NCI-H2171 treated with DMSO at 0.1 percent for 48 hours (cell line): ENCODE measurements around the gene POLD2.

ENCODE experiments used
- DNase-seq: peaks from one replicate; lab custom pipeline; 2025; lab: John Stamatoyannopoulos, UW

The POLD2 gene

DNA sequence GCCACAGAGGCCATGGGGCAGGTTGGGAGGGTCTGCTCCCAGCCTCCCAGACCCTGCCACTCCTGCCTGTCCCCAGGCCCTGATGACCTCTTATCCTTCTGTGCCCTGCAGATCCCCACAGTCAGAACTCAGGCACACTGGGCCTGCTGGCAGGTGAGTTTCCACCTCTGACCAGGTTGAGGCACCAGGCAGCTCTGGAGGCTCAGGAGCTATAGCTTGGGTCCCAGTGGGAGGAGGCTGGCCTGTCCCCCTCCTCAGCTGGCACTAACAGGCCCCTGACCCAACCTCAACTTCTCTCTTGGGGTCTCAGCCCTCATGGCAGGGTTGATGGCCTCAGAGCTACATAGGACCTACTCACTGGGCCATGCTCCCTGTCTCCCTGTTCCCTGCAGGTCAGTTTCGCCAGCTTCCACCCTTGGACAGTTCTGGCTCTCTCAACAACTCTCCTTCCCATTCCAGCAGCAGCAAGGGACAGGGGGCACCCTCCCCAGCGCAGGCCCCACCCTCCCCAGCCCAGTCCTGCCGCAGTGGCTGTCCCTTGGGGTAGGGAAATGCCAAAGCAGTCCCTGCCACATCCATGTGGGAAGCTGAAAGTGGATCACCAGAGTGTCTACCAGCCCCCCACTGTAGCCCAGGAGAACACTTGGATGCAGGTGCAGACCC lies 21.9 kb downstream of the POLD2 start:
- no peak for DNase-seq

GRCh38 chr7:44100458-44101302 lies 22.7 kb downstream of the POLD2 start:
- no peak for DNase-seq

GRCh38 chr7:44099669-44100068 lies 23.7 kb downstream of the POLD2 start:
- DNase-seq: no peak

DNA sequence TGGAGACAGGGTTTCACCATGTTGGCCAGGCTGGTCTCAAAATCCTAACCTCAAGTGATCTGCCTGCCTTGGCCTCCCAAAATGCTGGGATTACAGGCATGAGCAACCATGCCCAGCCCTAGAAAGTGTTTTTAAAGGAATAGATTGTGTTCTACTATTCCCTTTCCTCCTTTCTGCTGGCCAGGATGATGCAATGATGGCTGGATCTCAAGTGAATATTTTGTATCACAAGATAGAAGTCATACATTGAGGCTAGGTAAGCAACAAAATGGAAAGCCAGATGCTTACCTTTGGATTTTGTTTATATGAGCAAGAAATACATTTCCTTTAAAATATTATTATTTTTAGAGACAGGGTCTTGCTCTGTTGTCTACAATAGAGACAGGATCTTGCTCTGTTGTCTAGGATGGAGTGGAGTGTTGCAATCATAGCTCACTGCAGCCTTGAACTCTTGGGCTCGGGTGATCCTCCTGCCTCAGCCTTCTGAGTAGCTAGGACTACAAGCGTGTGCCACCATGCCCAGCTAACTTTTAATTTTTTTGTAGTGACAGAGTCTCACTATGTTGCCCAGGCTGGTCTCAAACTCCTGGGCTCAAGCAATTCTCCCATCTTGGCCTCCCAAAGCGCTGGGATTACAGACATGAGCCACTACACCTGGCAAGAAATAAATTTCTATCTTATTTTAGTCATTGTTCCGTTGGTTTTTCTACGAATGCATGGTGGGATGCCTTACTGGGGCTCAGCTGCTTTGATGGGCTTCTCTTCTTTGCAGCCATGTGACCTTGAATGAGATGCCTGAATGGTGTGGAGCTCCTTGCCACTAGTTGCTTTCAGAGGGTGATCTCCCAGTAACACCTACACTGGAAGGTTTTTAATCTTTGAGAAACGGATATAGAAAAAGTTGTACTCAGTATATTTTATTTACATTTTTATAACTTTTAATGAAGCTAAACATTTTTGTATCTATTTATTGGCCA lies 25.0 kb downstream of the POLD2 start:
- no peak for DNase-seq

DNA sequence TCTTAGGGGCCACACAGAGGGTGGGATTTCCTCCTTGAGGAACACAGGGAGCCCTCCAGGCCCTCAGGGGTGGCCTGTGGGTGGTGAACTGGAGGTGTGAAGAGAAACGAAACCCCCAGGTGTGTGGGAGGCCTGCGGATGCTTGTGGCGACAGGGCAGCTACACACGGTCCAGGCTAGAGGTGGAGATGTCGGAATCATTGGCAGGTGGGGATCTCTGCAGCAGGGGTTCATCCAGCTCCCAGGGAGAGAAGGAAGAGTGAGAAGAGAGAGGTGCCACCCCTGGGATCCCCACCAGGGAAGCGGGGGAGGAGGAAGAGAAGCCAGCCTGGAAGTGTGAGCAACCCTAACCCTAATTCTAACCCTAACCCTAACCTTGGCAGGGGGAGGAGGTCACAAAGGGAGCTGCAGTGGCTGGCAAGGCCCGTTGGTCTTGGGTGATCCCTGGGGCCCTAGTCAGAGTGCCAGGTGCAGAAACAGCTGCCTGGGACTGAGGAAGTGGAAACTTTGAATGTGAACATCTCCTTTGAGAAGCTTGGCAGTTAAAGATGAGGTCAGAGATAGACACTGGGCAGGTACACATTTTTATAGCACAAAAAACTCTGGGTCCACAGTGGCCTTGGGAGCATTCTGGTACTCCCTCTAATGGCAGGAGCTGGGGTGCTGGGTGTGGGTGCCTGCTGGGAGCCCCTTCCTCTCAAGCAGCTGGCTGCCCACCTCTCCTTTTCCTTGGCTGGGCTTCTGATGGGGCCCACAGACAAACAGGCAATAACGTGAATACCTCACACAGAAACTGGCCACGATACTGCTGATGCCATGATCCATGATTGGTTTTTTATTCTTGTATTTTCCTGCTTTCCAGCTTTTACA lies 26.1 kb downstream of the POLD2 start:
- no peak for DNase-seq

- no peak for DNase-seq
These were observed 26.9 kb downstream of the POLD2 start for GRCh38 chr7:44096326-44096881.

GRCh38 chr7:44095781-44096180 lies 27.6 kb downstream of the POLD2 start:
- DNase-seq: no peak

DNA sequence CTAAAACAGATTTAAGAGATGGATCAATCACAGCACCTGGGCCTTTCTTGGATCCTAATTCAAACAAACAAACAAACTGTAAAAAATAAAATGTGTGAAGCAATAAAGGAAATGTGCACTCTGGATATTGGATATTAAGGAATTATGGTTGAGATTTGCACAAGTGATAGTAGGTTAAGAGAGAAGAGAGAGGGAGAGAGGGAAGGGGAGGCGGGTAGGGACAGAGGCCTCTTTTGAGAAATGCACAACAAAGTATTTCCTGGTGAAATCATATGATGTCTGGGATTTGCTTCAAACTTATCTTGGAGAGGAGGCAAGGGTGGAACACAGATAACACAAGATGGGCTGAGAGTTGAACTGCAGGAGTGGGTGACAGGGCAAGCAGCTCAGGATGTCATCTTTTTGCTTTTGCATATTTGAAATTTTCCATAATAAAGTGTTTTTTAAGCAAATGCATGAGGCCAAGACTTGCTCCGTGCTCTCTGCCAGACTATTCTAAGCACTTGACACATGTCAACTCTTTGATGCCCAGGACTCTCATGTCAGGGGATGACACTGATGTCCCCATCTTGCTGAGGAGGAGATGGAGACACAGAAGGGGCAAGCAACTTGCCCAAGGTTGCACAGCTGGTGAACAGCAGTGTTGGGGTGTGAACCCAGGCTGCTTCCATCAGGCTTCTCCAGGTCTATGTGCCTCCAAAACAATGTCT lies 28.3 kb downstream of the POLD2 start:
- DNase-seq: no peak

GRCh38 chr7:44094365-44094764 lies 29.0 kb downstream of the POLD2 start:
- no peak for DNase-seq

DNA sequence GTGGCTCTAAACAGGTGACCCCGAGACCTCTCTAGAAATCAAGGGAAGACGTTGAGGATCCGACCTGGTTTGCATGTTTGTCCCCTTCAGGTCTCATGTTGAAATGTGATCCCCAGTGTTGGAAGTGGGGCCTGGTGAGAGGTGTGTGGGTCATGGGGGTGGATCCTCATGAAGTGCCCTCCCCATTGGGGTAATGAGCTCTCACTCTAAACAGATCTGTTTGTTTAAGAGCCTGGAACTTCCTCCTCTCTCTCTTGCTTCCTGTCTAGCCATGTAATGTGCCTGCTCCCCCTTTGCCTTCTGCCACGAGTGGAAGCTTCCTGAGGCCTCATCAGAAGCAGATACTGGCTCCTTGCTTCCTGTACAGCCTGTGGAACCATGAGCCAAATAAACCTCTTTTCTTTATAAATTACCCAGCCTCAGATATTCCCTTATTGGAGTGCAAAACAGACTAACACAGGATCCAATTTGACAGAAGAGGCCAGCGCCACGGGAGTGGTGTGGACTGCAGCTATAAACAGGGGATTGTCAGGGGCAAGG lies 30.2 kb downstream of the POLD2 start:
- DNase-seq: no peak

DNA sequence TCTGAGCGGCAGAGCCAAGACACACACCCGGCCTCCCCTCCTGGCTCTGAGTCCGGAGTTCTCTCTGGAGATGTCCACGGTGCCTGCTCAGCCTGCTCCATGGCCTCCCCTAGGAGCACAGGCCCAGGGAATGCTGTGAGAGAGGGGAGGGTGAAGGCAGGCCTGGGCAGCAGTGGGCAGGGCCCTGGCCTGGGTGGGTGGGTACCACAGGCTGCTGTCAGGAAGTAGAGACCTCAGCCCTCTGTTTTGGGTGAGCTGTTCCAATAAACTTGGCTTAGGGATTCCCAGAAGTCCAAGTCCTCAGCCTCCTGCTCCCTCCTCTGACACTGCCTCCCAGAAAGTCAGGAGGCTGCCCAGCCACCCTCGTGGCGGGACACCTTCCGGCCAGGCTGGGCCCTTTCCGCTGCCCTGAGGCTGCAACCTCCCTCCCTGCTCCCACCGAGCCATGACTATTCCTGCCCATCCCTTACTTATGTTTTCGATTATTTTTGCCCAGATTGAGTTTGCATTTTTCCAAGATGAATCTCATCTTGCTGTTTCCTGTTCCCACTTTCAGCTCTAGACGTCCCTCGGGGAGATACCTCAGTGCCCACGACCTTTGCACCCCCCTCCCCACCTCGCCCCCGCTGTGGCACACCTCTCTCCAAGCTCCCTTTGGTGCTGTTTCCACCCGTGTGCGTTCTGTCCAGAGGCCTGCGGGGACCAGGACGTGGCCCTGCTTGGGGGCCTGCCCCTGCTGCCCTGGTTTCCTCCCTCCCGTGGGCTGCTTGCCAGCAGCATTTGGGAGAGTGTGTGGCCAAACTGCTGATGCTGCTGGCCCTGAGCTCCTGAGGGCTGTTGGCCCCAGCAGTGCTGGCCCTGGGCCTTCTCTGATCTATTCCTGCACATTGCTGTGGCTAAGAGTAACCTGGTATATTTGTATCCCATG lies 35.2 kb downstream of the POLD2 start:
- DNase-seq: no peak

DNA sequence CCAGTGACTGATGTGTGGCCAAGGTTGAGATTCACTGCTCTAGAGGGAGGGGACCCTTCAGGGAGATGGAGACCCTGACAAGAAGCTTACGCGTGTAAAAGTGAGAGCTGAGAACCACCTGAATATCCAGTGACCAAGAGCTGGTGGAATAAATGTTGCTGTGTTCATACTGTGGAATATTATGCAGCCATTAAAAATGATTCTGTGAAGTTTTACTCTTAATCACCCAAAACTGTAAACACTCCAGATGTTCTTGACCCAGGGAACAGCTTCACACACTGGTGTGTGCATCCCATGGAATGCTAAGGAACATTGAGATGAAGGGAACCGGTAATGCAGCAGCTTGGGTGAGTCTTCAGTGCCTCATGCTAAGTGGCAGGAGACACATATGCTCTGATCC lies 36.7 kb downstream of the POLD2 start:
- no peak for DNase-seq

DNA sequence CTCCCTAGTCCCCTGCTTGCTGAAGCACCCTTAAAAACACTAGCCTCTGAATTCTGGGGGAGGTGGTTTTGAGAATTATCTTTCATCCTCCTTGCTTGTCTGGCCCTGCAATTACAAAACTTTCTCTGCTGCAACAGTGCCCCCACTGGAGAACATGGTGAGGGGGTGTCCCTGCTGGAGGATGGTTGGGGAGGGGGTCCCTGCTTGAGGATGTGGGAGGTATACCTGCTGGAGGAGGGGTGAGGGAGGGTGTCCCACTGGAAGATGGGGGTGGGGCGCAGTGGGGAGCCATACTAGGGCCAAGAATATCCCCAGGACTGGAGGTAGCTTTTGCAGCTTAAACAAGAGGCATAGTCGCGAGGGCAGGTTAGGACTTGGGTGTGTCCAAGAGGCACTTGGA lies 37.8 kb downstream of the POLD2 start:
- DNase-seq: no peak

DNA sequence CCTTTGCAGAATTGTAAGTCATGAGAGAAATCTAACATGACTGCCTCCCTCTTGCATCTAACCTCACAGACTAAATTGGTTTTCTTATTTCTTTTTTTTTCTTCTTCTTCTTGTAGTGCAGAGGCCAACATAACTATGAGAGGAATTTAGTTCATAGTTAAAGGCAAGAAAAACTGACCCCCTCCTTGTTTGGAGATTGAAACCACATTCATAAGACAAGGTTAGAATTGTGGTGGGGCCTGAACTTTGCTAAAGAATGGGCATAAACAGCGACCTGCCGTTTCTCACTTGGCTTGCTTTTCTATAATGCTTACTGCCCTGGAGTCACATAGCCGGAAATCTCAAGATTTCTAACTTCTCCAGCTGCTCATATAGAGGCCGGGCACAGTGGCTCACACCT lies 38.6 kb downstream of the POLD2 start:
- no peak for DNase-seq

- no peak for DNase-seq
These were observed 39.6 kb downstream of the POLD2 start for GRCh38 chr7:44083796-44084195.

- DNase-seq: peak; percentile 99
These were observed 40.7 kb downstream of the POLD2 start for GRCh38 chr7:44082541-44083207.

DNA sequence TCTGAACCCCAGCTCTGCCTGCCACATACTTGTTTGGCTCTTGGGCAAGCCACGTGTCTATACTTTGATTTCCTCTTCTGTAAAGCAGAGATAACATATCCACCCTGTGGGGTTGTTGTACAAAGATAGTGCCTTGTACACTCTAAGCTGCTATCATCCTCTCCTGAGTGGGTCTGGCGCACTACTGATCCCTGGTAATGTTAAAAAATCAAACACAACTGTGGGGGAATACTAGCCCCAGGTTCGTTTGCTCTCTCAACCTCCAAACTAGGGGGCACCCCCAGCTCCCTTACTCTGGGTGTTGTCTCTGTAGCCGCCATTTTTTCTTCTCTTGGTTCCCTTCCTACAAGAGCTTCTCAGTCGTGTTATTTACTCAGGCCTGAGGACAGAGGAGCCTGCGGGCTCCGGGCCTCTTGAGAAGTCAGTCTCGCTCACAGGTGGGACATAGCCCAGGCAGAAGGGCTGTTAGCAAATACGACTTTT lies 42.0 kb downstream of the POLD2 start:
- no peak for DNase-seq

DNA sequence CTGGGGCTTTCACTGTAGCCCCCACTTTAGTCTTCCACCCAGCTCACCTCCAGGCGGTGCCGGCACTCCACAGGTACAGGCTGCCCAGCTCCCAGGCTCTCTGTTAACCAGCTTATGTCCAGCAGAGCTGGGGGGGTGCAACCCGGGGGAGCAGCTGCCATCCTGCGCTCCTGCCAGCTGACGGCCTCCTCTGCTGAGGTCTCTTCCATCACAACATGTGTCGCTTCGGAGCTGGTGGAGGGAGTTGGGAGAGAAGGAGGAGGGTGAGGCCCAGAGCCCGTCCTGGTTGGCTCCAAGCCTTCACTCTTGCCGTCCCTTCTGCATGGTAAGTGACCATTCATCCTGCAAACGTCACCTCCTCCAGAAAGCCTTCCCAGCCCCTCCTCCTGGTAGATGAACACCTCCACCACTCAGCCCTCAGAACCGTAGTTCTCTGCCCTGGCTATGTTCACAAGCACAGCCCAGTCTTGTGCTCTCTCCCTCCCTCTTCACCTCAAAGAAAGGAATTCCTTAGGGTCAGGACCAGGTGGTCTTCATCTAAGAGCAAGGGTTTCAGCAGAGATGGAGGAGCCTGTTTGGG lies 42.6 kb downstream of the POLD2 start:
- no peak for DNase-seq
